DOHH2 (cell line): Measurements from ENCODE around the gene DAAM1.

Experiments used
- EZH2phosphoT487 ChIP-seq: fragments of 200-600 bp; sonication (generic); IDR thresholded peaks from 2 replicates; pipeline ENCODE4 v1.6.1; 2017; ENCODE audit warnings: borderline replicate concordance, mild to moderate bottlenecking, antibody characterized with exemption, low read length, moderate library complexity, mixed read lengths
- TF ChIP-seq, protein P1 (sequence below): fragments of 200-600 bp; sonication (generic); IDR thresholded peaks from one replicate; pipeline ENCODE4 v1.5.1; 2014; ENCODE audit warnings: antibody characterized with exemption, mild to moderate bottlenecking, low read depth, low read length; ENCODE audit not compliant: poor library complexity, severe bottlenecking

- TF ChIP-seq, protein P1, sequence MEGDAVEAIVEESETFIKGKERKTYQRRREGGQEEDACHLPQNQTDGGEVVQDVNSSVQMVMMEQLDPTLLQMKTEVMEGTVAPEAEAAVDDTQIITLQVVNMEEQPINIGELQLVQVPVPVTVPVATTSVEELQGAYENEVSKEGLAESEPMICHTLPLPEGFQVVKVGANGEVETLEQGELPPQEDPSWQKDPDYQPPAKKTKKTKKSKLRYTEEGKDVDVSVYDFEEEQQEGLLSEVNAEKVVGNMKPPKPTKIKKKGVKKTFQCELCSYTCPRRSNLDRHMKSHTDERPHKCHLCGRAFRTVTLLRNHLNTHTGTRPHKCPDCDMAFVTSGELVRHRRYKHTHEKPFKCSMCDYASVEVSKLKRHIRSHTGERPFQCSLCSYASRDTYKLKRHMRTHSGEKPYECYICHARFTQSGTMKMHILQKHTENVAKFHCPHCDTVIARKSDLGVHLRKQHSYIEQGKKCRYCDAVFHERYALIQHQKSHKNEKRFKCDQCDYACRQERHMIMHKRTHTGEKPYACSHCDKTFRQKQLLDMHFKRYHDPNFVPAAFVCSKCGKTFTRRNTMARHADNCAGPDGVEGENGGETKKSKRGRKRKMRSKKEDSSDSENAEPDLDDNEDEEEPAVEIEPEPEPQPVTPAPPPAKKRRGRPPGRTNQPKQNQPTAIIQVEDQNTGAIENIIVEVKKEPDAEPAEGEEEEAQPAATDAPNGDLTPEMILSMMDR = no peak
- TF ChIP-seq EZH2phosphoT487 = no peak
Measured at GRCh38 chr14:59371771-59372170, 183.3 kb downstream of the DAAM1 start.
